ENCODE results near the gene CCDC33.

CCDC33 gene

GRCh38 chr15:74203914-74204431 lies 32.2 kb upstream of the CCDC33 start:
- peaks cover 46% of the 10 kb centered on the region for H3K4me1 ChIP-seq (ENCODE audit: control insufficient read depth, insufficient read depth, low read length)
- H3K9me3 ChIP-seq (ENCODE audit: control insufficient read depth, insufficient read depth, low read depth, low read length), result no peaks in the 10 kb centered on the region
- H3K4me3 ChIP-seq (ENCODE audit: low read depth, low read length), result no peak overlapping the region
- H3K36me3 ChIP-seq (ENCODE audit: control insufficient read depth in 2 of 2, insufficient read depth in 1 of 2, low read length in 2 of 2), result no peaks in the 10 kb centered on the region
- POLR2A ChIA-PET, result interaction anchor here (0.7 to 2.1 kb wide), 4 partner anchors 8 to 36 kb away, joined by 3 to 9 read pairs (median 6); no protein-coding TSS in a partner anchor
- peak overlapping the region; percentile 78 for H3K27ac ChIP-seq (ENCODE audit: extremely low read depth, low read depth, low read length)
- CTCF ChIA-PET, result interaction anchor here (0.7 to 3.5 kb wide), 9 partner anchors 8 to 231 kb away, joined by 3 to 22 read pairs (median 7); no protein-coding TSS in a partner anchor
- TF ChIP-seq SP2 (tag by site-specific recombination; IDR thresholded peaks at IDR 0.05) (peak; percentile 51), ZNF843 (tag by site-specific recombination; IDR thresholded peaks at IDR 0.05) (no peak), ZNF202 (tag by site-specific recombination; IDR thresholded peaks at IDR 0.05; ENCODE audit: borderline replicate concordance) (no peak), BCL6B (tag by site-specific recombination; IDR thresholded peaks at IDR 0.05) (no peak), SP7 (tag by site-specific recombination; IDR thresholded peaks at IDR 0.05) (peak; percentile 86), ZIC2 (tag by site-specific recombination; IDR thresholded peaks at IDR 0.05) (peak; percentile 97), ZEB2 (tag by site-specific recombination; IDR thresholded peaks at IDR 0.05) (peak; percentile 35; the same call in 1 of the 2 replicates), SCRT2 (tag by site-specific recombination; IDR thresholded peaks at IDR 0.05) (no peak), BCL11B (tag by site-specific recombination; IDR thresholded peaks at IDR 0.05; ENCODE audit: low read depth) (no peak), ZNF510 (tag by site-specific recombination; IDR thresholded peaks at IDR 0.05; ENCODE audit: insufficient replicate concordance) (no peak), ZNF146 (tag by site-specific recombination; IDR thresholded peaks at IDR 0.05) (no peak), EGR2 (tag by site-specific recombination; IDR thresholded peaks at IDR 0.05; ENCODE audit: low read depth) (peak; percentile 88), ZNF660 (tag by site-specific recombination; IDR thresholded peaks at IDR 0.05) (peak; percentile 66; the same call in 1 of the 2 replicates), GLIS1 (tag by site-specific recombination; IDR thresholded peaks at IDR 0.05) (peak; percentile 77), ZSCAN23 (tag by site-specific recombination; IDR thresholded peaks at IDR 0.05) (no peak), FEZF1 (tag by site-specific recombination; IDR thresholded peaks at IDR 0.05) (peak; percentile 49; the same call in 1 of the 2 replicates), KLF16 (tag by site-specific recombination; IDR thresholded peaks at IDR 0.05) (no peak), ZNF398 (tag by site-specific recombination; IDR thresholded peaks at IDR 0.05) (peak; percentile 49; the same call in 1 of the 2 replicates), ZSCAN5A (tag by site-specific recombination; IDR thresholded peaks at IDR 0.05) (no peak), ZBTB20 (tag by site-specific recombination; IDR thresholded peaks at IDR 0.05) (peak; percentile 41), ZBTB49 (tag by site-specific recombination; IDR thresholded peaks at IDR 0.05; ENCODE audit: low read depth) (no peak)
- TF ChIP-seq, protein P1, sequence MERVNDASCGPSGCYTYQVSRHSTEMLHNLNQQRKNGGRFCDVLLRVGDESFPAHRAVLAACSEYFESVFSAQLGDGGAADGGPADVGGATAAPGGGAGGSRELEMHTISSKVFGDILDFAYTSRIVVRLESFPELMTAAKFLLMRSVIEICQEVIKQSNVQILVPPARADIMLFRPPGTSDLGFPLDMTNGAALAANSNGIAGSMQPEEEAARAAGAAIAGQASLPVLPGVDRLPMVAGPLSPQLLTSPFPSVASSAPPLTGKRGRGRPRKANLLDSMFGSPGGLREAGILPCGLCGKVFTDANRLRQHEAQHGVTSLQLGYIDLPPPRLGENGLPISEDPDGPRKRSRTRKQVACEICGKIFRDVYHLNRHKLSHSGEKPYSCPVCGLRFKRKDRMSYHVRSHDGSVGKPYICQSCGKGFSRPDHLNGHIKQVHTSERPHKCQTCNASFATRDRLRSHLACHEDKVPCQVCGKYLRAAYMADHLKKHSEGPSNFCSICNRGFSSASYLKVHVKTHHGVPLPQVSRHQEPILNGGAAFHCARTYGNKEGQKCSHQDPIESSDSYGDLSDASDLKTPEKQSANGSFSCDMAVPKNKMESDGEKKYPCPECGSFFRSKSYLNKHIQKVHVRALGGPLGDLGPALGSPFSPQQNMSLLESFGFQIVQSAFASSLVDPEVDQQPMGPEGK (tag by site-specific recombination; IDR thresholded peaks at IDR 0.05), result peak; percentile 78
- TF ChIP-seq, protein P2, sequence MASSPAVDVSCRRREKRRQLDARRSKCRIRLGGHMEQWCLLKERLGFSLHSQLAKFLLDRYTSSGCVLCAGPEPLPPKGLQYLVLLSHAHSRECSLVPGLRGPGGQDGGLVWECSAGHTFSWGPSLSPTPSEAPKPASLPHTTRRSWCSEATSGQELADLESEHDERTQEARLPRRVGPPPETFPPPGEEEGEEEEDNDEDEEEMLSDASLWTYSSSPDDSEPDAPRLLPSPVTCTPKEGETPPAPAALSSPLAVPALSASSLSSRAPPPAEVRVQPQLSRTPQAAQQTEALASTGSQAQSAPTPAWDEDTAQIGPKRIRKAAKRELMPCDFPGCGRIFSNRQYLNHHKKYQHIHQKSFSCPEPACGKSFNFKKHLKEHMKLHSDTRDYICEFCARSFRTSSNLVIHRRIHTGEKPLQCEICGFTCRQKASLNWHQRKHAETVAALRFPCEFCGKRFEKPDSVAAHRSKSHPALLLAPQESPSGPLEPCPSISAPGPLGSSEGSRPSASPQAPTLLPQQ (tag by site-specific recombination; IDR thresholded peaks at IDR 0.05), result peak; percentile 27; the same call in 1 of the 2 replicates
- TF ChIP-seq, protein P3, sequence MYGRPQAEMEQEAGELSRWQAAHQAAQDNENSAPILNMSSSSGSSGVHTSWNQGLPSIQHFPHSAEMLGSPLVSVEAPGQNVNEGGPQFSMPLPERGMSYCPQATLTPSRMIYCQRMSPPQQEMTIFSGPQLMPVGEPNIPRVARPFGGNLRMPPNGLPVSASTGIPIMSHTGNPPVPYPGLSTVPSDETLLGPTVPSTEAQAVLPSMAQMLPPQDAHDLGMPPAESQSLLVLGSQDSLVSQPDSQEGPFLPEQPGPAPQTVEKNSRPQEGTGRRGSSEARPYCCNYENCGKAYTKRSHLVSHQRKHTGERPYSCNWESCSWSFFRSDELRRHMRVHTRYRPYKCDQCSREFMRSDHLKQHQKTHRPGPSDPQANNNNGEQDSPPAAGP (tag by site-specific recombination; IDR thresholded peaks at IDR 0.05), result peak; percentile 79
